ENCODE data around the gene MYO1E. TPM values are rescaled to one million over a fixed set of nuclear protein-coding genes. Genes with fewer than 3 reads are reported as not detected.

Gene MYO1E
- total and polyA plus RNA-seq, 2 donors from 2014 or later = 41.9 to 198 TPM

DNA sequence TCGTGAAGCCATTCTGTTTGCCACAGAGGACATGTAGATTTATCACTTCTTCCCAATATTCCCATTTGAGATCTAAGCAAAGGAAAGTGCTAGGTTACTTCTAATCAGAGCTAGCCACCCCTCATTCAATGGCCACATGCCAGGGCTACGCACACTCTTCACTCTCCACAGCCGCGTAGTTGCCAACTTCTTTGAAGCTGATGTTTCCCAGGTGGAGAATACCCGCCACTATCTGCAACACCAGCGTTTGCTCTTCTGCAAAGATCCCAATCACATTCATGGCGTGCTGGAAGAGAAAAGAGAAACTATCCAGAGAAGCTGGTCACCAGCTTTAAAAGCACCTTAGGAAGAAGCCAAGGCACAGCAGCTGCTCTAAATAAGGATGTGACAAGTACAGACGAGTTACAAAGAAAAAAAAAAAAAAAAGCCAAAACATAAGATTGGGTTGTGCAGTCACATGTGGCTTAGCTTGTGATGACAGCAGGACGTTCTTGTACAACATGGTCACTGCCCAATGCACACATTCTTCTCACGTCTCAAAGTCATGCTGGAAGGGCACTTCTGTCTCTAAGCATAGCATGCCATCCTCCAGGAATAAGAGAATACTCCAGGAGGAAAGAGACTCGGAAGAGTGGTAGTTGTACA, 149.6 kb downstream of the MYO1E start:
- Histone ChIP-seq H3K27me3 (ENCODE audit: control insufficient read depth, insufficient read depth, low read length) (no peaks in the 10 kb centered on the region), H3K4me1 (ENCODE audit: control insufficient read depth in 2 of 3, insufficient read depth in 2 of 3, low read depth in 1 of 3, low read length in 3 of 3) (peaks cover 0 to 12% (median 4%) of the 10 kb centered on the region in 3 donors), H3K36me3 (ENCODE audit: control insufficient read depth in 2 of 3, insufficient read depth in 3 of 3, low read length in 3 of 3) (peaks cover under 1 to 16% (median 7%) of the 10 kb centered on the region in 3 donors), H3K27ac (ENCODE audit: low read depth in 2 of 2, low read length in 2 of 2) (peak overlapping the region in 1 of 2 donors; percentile 76), H3K4me3 (ENCODE audit: low read length in 3 of 3) (peak overlapping the region in 1 of 3 donors; percentile 15), H3K9ac (ENCODE audit: low read length in 3 of 3) (no peak overlapping the region), H3K9me3 (ENCODE audit: control insufficient read depth in 2 of 3, insufficient read depth in 1 of 3, low read length in 3 of 3) (no peaks in the 10 kb centered on the region)
- intact Hi-C loops (cut with DNase I) = no loop called here
- TF ChIP-seq, protein P1, sequence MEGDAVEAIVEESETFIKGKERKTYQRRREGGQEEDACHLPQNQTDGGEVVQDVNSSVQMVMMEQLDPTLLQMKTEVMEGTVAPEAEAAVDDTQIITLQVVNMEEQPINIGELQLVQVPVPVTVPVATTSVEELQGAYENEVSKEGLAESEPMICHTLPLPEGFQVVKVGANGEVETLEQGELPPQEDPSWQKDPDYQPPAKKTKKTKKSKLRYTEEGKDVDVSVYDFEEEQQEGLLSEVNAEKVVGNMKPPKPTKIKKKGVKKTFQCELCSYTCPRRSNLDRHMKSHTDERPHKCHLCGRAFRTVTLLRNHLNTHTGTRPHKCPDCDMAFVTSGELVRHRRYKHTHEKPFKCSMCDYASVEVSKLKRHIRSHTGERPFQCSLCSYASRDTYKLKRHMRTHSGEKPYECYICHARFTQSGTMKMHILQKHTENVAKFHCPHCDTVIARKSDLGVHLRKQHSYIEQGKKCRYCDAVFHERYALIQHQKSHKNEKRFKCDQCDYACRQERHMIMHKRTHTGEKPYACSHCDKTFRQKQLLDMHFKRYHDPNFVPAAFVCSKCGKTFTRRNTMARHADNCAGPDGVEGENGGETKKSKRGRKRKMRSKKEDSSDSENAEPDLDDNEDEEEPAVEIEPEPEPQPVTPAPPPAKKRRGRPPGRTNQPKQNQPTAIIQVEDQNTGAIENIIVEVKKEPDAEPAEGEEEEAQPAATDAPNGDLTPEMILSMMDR (IDR thresholded peaks at IDR 0.05; ENCODE audit: borderline replicate concordance, extremely low read depth, insufficient read depth) = no peak
- peak in 1 of 5 donors; percentile 68 for DNase-seq
- no peak for FAIRE-seq

DNA sequence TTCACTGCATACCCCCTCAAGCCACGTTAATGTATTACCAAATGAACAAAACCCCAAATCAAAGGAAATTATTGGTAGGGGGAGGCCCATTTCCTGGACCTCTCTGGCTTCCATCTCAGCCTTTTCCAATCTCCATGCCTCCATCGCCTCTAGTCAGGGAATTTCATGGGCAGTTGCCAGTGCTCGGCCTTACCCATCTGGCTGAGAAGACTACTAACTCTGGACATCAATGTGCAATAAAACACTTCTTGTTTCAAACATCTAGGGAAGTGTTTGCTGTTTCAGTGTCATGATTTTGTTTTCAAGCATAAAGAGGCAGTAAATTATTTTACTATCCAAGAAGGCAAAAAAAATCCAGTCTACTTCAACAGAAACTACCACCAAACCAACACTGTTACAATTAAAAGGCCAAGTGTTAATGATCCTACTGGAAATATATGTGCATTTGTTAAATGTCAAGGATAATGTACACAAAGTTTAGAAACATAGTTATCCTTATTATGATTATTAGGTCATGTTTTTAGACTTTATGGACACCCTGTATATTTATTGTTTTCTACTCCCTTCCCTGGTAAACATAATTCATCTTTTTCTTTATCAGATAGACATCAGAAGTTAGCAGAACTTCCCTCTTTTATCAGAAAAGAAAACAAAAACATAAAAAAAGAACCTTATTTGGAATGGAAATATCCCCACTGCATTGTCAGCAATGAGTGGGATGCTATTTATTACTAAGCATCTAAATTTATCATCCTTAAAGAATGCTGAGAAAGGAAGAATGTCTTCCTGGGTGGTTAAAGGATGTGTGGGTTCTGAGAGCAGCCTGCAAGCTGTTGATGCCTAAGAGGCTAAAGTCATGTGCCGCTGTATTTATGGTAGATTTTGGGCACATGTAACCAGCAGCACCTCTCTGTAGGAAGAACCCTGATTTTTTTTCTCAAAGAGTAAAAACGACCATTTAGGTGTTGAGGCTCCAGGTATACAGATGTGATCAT, 150.9 kb downstream of the MYO1E start:
- DNase-seq (peak in 3 of 5 donors; percentile 60 to 85 (median 79)), FAIRE-seq (no peak)
- Histone ChIP-seq H3K4me1 (ENCODE audit: control insufficient read depth in 2 of 3, insufficient read depth in 2 of 3, low read depth in 1 of 3, low read length in 3 of 3) (peaks cover 0 to 12% (median 4%) of the 10 kb centered on the region in 3 donors), H3K36me3 (ENCODE audit: control insufficient read depth in 2 of 3, insufficient read depth in 3 of 3, low read length in 3 of 3) (peaks cover 2 to 16% (median 7%) of the 10 kb centered on the region in 3 donors), H3K4me3 (ENCODE audit: low read length in 3 of 3) (no peak overlapping the region), H3K9ac (ENCODE audit: low read length in 3 of 3) (no peak overlapping the region), H3K27me3 (ENCODE audit: control insufficient read depth, insufficient read depth, low read length) (no peaks in the 10 kb centered on the region), H3K27ac (ENCODE audit: low read depth in 2 of 2, low read length in 2 of 2) (peak overlapping the region; percentile 28 to 29), H3K9me3 (ENCODE audit: control insufficient read depth in 2 of 3, insufficient read depth in 1 of 3, low read length in 3 of 3) (no peaks in the 10 kb centered on the region)
- TF ChIP-seq, protein P1 (IDR thresholded peaks at IDR 0.05; ENCODE audit: borderline replicate concordance, extremely low read depth, insufficient read depth) = no peak
- intact Hi-C loops (cut with DNase I) = no loop called here

DNA sequence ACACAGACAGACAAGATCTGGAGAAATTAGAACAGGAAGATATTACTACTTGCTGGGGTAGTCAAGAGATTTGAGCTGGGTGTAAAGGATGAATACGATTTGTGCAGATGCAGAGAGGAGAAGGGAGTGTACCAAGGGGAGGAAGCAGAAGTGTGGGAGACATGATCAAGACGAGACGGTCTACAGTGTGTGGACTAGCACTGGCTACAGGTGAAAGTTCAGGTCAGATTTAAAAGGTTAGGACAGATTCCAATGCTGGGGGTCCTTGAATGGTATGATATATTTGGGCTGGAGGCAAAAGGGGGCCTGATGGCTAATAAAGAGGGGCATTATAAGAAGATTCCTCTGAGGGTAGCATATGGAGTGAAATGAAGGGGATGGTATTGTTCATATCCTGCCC, 154.0 kb downstream of the MYO1E start:
- Histone ChIP-seq H3K4me3 (ENCODE audit: low read length in 3 of 3) (no peak overlapping the region), H3K27ac (ENCODE audit: low read depth in 2 of 2, low read length in 2 of 2) (no peak overlapping the region), H3K4me1 (ENCODE audit: control insufficient read depth in 2 of 3, insufficient read depth in 2 of 3, low read depth in 1 of 3, low read length in 3 of 3) (peaks cover 0 to 2% (median under 1%) of the 10 kb centered on the region in 3 donors), H3K9me3 (ENCODE audit: control insufficient read depth in 2 of 3, insufficient read depth in 1 of 3, low read length in 3 of 3) (no peaks in the 10 kb centered on the region), H3K27me3 (ENCODE audit: control insufficient read depth, insufficient read depth, low read length) (no peaks in the 10 kb centered on the region), H3K36me3 (ENCODE audit: control insufficient read depth in 2 of 3, insufficient read depth in 3 of 3, low read length in 3 of 3) (peaks cover 2 to 15% (median 4%) of the 10 kb centered on the region in 3 donors), H3K9ac (ENCODE audit: low read length in 3 of 3) (no peak overlapping the region)
- TF ChIP-seq, protein P1 (IDR thresholded peaks at IDR 0.05; ENCODE audit: borderline replicate concordance, extremely low read depth, insufficient read depth) = no peak
- FAIRE-seq = no peak
- intact Hi-C loops (cut with DNase I) = no loop called here
- no peak for DNase-seq

All from kidney (tissue), 14 donors.